NCI-H748 (cell line): ENCODE results near the gene CD164.

Experiments
- DNase-seq: peaks from one replicate; lab custom pipeline; 2025; ENCODE audit not compliant: unreplicated experiment; lab: John Stamatoyannopoulos, UW

CD164 gene

DNA sequence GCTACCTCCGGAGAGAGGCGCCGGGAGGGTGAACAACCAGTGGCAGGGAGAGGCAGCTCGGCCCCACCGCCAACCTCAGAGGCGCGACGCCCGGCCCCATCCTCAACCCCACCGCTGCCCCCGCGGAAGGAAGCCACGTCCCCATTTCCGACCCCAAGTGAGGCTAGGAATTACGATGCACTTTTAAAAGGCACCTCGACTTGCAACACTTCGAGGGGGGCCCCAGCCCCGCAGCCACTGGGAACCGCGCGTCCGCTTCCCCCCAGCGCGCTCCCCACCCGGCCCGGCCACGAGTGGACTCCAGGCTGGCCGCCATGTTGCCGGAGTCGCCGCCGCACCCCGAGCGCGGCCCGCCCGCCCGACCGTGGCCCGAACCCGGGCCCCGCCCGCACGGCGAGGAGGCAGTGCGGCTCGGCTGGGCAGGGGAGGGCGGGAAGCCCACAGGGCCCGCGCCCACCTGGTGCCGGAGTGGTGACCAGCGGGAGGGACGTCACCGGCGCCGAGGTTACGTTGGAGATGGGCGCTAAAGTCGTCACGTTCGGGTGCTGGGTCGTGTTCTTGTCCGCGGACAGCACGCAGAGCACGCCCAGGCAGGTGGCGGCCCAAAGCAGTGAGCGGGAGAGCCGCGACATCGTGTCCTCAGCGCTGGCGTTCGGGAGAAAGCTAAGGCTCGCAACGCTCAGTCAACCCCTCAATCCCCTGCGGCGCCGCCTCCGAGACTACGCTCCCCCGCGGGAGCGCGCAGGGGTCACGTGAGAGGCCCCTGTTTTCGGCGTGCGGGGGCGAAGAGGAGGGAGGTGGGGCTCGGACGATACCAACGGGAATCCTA, at the start of gene CD164:
TSS of gene CD164 (minus strand) at position 721 of the 829 bp plus-strand sequence. CDS start at position 632, 89 bp downstream.
- DNase-seq, result peak; percentile 98

DNA sequence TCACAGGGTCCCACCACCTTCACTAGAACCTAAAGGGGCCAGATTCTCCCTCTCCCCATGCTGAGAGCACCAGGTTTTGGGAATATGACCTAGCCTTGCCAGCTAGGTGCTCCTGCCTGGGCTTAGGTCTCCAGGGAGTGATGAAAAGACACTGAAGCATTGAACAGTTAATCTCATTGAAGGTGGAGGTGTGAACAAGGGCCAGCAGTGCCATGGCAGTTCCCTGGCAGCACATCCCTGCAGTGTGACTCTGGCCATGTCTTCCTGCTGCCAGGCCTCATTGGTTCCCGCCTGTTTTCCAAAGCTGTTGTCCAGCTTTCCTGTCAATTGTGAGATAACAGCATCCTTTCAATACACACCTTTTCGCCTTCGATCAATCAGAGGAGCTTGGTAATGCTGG, 47.2 kb upstream of the CD164 start:
- DNase-seq, result no peak

DNA sequence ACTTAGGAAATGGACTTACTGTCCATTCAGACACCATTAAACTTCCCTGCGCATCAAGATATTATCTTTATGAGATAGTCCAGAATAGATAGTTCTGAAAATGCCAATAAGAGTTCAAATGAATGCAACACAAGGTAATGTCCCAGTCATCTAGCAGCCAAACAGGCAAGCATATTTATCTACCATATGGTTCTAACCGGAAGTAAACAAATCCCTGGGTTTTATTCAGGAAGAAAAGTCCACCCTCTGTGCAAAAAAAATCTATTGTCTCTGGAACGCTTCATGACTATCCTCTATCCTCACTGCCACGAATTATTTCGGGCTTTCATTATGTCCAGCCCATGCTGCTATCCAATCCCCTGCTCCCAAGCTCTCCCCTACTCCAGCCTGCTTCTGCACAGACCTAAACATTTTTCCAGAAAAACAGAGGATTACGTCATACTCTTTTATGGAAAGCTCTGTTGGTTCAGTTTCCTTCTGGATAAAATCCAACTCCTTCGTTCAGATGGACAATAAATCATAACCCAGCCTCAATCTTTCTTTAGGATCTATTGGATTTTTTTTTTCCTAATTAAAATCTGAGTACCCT, 46.7 kb upstream of the CD164 start:
- DNase-seq, result no peak

DNA sequence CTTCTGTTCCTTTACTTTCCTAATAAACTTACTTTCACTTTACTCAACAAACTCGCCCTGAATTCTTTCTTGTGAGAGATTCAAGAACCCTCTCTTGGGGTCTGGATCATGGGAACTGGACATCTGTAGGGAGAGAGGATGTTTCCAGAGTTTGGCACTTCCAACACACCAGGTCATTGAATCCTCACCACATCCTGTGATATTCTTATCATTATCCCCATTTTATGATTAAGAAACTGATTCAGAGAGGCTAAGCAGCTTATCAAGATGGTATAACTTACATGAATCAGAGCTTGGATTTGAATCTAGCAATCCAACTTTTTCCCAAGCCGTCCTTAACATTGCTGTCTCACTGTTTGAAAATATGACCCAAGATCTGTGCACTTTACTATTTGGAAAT, 42.7 kb upstream of the CD164 start:
- DNase-seq, result no peak

DNA sequence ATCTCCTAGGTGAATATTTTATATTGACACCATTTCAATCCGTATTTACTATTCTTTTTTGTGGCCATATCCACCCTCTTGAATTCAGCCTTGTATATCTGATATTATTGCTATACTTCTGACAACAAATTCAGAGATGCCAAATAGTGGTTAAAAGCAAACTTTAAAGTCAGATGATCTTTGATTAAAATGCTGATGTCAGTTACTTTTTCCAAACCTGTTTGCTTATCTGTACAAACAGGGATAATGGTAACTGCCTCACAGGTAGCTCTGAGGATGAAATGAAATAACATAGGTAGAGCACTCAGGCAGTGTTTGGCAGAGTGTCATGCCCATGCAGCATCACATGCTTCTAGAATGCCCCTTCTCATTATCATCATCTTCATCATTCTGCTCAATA, 38.9 kb upstream of the CD164 start:
- DNase-seq, result no peak

DNA sequence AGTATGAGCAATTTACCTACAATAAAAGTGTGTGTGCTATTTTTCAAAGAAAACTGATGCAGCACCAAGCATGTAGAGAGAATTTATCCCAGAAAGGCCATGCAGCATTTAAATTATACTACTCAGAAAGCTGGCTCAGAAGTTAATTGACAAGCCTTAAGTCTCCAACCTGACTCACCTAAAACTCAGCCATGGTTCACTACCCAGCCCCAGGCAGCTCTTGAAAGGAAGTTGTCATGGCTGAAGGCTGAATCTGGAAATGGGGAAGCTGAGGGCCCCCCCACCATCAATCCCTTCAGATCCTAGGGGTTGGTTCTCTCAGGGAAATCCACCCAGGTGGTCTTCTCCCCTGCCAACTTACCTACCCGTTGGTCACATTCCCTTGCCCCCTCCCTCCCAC, 38.5 kb upstream of the CD164 start:
- DNase-seq, result no peak

DNA sequence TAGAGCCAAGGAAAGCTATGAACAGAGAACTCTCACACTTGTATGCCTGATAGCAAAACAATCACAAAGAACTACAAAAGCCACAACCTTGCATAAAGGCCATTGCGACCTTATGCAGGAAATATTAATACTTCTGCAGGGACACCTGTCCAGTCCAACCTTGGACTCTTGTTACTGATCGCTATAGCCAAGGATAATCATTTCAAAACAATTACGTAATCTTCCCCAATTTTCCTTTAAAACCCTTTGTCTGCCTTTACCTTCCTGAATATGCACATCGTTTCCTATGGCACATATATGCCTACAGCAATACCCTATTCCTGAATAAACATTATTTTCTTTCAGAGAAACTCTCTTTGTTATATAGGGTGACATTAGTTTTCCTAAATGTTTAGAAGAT, 35.4 kb upstream of the CD164 start:
- DNase-seq, result no peak

DNA sequence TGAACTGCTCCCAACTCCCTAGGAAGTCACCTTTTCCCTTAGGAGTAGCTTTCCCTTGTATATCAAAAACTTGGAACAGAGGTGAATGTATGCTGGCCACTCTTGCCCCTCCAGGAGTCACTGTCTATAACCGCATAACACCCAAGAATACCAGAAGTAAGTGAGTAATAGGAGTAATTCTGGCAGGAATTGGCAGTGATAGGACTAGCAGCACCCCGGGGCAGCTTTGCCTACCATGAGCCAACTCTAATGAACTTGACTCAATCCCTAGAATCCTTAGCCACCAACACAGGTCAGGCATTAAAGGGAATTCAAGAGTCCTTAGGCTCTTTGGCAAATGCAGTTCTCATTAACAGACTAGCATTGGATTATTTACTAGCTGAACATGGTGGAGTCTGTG, 28.8 kb upstream of the CD164 start:
- no peak for DNase-seq

DNA sequence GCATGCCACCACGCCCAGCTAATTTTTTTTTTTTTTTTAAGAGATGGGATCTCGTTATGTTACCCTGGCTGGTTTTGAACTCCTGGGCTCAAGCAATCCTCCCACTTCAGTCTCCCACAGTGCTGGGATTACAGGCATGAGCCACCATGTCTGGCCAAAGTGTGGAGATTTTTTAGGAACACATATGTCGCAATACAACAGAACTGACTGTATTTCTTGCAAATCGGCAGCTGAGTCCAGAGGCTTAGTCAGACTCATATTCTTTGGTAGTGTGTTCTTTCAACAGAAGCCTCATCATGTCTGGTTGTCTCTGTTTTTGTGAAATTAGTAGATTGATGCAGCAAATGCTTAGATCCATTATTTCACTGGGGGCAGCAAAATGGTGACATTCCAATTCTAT, 23.9 kb upstream of the CD164 start:
- no peak for DNase-seq

DNA sequence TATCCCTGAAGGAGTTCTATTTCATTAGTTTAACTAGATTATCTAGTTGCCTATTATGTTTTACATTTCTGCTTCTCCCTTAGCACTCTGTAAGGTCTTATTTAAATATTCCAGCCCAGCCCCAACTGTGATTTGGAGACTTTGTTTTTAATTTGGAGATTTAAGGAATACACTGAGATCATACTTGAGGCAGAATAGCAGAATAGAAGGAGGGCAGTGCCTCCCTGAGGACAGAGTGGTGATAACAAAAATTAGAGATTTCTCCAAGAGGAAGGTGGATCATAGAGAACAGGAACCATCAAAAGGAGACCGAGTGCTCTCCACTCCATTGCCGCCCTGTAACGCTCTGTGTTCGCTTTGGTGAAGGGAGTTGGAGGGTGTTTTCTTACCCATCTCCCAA, 14.8 kb upstream of the CD164 start:
- DNase-seq, result peak; percentile 4

DNA sequence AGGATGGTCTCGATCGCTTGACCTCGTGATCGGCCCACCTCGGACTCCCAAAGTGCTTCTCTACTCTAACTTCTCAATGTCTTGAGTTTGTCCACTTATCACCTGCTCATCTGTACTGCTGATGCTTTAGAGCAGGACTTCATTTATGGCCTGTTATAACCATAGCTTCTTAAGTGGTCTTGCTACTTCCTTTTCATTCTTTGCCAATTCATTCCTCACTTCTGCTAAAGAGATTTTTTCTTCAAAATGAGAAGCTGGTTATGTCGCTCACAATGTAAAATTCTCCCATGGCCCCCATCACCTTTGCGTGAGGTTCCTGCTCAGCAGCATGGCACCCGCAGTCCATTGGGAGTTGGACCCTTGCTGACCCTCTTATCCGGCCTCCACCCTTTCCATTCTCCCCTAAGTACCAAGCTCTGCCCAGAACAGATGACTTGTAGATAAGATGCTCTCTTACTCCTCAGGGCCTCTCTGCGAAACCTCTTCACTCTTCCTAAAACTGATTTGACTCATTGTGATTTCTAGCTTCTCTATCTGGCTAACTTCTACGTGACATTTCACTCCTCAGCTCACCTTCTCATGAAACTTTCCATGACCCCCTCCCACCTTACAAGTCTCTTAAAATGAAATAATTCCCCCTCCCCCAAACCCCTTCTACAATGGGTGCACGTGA, 13.9 kb upstream of the CD164 start:
- DNase-seq, result no peak

DNA sequence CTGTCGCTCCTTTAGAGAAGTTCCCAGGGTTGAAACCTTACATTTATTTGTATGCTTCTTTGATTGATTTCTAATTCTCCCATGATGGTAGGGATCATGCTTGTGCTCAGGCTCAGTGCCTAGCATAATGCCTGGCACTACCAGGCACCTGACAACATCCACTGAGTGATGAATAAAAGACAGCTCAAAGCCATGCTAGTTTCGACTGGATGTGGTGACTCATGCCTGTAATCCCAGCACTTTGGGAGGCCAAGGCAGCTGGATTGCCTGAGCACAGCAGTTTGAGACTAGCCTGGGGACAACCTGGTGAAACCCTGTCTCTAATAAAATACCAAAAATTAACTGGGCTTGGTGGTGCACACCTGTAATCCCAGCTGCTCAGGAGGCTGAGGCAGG, 11.6 kb upstream of the CD164 start:
- DNase-seq, result no peak

DNA sequence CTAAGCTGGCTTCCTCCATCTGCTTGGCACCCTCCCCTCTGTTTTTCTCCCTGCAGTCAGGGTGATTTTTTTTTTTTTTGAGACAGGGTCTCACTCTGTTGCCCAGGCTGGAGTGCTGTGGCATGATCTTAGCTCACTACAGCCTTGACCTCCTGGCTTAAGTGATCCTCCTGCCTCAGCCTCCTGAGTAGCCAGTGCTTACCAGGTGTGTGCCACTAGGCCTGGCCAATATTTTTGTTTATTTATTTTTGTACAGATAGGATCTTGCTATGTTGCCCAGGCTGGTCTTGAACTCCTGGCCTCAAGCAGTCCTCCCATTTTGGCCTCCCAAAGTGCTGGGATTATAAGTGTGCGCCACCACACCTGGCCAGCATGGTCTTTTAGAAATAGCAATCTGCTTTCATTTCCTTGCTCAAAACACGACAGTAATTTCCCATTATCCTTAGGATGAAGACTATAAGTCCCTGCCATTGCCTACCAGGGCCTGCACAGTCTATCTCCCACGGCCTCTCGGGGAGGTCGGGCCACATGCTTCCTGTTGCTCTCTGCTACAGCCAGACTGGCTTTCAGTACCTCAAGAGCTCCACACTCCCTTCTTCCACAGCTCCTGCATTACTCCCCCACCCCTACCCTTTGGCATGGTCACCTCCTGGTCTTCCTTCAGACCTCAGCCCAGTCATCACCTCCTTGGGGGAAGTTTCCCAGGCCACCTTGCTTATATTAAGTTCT, 11.1 kb upstream of the CD164 start:
- DNase-seq, result no peak

DNA sequence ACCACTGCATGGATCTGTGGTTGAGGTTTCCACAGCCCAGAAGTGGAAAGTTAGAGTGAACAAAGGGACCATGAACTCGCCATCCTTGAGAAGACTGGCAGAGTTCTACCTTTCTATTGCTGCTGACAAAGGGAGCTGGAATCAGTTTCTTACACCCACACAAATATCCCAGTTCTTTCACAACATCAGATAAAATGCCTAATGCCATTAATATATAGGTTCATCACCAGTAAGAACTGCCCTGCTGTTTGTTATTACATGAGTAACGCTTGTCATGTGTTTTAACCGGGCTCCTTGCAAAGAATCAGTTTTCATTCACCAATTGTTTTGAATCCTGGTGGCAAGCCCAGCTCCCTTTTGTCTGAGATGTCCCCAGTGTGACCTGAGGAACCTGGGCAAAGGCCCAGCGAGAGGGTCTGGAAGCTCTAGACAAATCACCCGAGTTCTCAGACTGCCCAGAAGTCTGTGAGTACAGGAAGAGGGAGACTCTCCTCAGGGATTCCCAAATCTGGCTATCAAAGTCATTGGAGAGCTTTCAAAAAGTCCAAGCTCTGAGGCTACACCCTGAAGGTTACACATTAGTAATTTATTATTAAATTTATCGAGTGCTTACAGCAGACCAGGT, 7.5 kb upstream of the CD164 start:
- no peak for DNase-seq

DNA sequence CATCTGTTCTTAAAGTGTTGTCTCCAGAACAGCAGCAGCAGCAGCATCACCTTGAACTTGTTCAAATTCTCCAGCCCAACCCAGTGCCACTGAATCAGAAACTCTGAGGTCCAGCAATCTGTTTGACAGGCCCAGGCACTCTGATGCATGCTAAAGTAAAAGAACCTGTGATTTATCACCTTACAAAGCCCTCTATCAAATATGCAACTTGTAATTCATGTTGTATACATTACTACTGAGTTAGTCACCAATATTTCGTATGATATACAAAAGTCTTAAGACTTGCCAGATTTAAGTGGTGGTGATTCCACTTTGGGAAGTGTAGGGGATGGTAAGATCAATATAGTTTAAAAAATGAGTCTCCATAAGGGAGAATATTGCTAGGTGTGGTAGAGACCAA, 6.0 kb upstream of the CD164 start:
- DNase-seq, result no peak

DNA sequence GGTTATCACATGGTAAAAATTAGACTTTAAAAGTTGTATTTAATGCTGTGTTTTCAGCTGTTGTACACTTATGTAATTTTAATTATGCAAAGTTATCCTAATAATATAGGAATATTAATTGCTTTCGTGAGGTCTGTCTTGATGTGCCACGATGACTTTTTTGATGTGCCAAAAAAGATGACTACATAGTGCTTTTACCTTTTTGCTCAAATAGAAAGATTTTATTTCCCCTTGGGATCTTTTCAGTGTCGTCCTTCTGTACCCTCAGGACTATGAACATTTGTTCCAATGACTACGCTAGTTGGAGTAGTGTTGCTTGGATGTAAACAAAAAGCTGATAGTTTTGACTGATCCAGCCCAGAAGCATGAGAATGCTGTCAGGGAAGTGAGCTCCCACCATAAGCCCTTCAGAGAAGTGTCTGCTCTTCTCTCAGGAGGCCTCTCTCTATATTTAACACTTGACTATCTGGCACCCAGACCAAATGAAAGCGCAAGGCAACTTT, 1.2 kb upstream of the CD164 start:
- DNase-seq, result no peak

DNA sequence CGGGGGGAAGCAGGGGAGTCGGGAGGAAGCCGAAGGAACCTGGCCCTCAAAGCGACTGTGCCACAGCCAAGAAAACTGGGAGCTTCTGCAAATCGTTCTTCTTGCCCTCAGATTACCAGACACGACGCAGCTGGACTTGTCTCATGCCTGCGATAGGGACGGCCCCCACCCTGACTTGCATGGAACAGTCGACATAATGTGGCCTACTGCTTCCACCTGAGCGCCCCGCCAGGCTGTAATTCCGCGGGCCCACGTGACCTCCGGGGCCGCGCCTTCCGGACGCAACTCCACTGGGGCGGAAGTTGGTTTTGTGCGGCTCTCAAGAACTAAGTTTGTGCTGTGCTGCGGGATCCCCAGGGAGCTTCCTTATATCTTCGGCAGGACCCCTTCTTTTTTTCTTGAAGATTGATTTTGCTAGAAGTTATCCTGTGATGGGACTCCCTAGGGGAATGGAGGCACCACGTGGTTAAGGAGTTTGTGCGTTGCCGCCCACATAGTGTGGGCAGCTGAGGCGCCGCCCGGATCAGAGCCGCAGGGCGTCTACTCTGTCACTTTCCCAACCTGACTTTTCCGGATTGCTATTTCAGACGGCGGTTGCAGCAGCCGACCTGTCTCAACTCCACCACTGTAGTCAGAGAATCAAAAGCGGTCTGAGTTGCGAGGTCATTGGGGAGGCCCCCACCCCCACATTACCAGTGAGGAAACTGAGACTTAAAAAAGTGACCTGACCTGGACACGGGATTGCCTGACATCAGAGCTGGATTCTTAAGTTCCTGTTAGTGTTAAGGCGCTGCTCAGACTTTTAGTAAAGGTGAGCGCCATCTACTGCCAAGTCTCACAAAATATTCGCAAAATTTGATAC, 540 bp upstream of the CD164 start:
- DNase-seq, result peak; percentile 96

DNA sequence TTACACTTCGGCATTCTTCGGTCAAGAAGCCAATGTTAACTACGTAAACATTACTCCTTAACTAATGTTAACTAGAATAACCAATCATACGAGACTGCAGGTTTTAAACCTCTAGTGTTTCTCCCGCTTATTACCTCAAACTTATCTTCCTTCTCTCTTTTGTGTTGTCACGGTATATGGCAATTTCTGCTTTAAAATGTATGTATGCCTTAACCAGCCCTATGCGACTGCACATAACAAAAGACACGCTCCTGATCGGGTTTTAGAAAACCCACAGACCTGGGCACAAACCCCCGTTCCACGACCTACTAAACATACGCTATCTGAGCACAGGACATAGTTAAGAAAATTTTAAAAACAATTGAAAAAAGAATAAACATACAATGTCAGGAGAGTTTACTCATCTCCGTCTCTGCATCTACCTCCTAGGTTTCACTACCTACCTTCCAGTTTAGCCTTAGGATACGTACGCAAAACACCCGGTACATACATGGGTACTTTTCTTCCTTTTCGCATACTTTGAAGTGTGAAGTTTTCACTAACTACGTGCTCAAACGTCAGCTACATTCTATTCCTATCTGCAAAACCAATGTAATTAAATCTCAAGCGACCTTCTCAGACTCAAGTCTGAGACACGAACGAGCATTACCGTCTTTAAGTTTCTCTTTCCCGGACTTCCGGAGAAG, 1.1 kb downstream of the CD164 start:
- peak; percentile 35 for DNase-seq

DNA sequence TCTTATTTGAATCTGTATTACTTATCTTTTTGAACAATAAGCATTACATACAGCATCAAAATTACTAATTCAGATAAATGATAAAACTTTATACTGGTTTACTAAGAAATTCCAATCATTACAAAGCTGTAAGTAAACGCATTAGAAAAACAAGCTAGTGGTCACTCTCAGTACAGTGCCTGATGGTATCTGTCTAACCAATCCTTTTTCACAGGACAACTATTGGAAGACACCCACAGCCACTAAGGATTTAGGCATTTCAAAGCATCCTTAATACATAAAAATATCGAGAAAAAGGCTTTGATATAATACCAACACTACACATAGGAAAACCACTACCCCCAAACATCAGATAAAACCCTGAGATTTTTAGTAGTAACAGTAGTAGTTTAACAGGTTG, 2.6 kb downstream of the CD164 start:
- DNase-seq, result no peak
